GM19324 (cell line): Measurements from ENCODE around the gene MINDY3.
"Not testable (repeated sequence)": the region's sequence is repeated elsewhere in the genome, so short reads cannot be mapped to it uniquely, and the experiment has no call there.

Experiments used
- ATAC-seq: cut with Tn5 transposase; IDR thresholded peaks from one replicate; pipeline ENCODE4 v1.9.1; 2021; ENCODE audit warnings: mild to moderate bottlenecking, moderate library complexity; ENCODE audit not compliant: unreplicated experiment, low FRiP score

Gene MINDY3

DNA sequence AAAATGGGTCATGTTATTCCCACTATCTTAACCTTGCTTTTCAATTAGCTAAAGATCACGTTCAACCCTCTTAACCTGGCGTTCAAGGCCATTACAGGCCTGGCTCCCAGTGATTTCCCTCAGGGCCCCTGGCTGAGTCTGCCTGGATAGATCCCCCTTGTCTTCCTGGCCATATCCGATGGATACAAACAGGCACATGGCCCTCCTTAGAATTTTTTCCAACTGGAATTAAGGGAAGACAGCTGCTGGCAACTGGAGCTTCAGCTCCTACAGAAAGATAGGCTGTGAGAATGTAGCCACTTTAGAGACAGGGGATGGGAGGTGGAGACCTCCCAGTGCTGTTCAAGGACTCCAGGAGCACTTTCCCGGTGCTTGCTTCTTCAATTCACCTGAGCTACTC is 77.5 kb downstream of the MINDY3 start:
- ATAC-seq, result no peak

DNA sequence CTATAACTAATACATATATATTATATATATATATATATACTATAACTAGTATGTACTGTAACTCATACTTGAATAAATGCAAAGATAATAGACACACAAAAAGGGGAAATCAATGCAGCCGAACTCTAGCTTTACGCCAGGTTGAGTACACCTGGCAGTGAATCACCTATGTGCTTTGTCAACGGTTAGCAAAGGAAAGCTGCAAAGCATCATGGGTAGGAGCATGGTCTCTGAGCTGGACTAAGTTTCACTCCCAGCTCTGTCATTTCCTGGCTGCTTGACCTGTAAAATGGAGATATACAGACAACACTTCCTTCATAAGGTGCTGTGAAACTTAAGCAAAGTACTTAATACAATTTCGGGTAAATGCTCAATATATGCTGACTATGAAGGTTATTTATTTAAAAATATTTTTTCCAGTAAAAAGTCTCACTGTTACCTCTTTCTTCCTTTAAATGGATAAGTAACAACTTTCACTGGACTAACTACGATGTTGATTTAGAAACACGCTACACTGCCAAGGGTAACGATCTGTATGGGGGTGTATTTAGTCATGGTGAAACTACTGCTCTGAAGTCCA is 78.8 kb downstream of the MINDY3 start:
- no peak for ATAC-seq

DNA sequence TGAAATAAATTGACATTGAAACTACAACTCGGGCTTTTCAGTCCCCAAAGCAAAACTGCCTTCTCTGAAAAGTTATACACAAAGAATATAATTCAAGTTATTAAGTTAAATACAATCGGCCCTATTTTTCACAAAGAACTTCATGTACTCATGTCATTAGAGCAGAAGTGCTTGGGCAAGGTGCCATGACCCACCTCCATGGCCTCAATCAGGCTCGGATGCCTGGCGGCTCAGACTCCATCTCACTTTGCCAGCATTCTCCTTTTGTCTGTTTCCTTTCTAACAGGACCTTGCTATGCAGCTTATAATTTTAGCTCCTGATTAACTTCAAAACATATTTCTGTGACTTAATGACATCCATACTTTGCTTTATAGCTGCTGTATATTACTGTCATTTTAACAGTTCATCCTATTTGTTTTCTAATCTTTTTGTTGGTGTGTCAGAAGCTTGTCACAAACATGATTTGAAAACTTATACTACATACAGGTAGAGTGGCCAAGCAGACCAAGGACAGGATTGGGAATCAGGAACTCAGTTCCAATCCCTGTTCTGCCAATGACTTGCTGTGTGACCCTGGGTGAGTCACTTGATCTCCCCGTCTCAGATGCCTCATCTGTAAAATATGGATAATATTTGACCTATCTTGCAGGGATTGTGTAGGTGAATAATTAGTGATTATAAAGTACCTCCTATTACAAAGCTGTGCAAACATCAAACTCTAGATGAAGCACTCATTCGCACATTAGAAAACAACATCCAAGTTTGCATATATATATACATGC is 79.8 kb downstream of the MINDY3 start:
- ATAC-seq, result no peak

DNA sequence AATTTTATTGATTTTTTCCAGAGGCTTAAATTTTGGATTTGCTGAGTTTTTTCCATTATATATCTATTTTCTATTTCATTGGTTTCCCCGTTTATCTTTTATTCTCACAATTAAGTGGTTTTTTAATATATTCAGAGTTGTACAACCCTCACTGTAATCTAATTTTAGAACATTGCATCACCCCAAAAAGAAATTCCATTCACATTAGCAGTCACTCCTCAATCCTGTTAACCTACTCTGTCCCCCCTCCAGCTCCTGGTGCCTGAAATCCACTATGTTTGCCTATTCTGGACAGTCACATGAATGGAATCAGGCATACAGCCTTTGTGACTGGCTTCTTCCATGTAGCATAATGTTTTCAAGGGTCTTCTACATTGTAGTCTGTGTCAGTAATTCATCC is 84.8 kb downstream of the MINDY3 start:
- no peak for ATAC-seq

DNA sequence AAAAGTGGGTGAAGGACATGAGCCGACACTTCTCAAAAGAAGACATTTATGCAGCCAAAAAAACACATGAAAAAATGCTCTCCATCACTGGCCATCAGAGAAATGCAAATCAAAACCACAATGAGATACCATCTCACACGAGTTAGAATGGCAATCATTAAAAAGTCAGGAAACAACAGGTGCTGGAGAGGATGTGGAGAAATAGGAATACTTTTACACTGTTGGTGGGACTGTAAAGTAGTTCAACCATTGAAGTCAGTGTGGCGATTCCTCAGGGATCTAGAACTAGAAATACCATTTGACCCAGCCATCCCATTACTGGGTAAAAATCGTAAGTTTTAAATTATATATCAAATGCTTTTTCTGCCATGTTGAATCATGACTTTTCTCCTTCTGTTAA is 85.8 kb downstream of the MINDY3 start:
- ATAC-seq, result not testable (repeated sequence)

DNA sequence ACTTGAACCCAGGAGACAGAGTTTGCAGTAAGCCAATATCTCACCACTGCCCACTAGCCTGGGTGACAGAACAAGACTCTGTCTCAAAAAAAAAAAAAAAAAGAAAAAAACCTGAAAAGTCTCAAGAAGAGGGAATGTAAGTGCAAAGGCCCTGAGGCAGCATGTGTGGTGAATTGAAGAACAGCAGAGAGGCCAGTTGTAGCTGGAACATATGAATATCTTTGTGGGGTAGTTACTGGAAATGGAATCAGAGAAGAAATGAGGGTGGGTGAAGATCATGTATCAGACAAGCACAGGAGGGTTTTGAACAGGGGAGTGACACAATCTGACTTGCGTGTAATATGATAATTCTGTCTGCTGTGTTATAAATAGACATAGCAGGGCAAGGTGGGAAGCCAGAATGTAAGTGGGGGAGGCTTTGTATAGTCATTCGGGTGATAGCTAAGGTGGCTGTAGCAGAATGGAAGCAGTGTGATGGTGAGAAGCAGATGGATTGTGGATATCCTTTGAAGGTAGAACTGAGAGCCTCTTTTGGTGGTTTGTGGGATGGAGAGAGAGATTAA is 95.3 kb downstream of the MINDY3 start:
- ATAC-seq, result no peak

DNA sequence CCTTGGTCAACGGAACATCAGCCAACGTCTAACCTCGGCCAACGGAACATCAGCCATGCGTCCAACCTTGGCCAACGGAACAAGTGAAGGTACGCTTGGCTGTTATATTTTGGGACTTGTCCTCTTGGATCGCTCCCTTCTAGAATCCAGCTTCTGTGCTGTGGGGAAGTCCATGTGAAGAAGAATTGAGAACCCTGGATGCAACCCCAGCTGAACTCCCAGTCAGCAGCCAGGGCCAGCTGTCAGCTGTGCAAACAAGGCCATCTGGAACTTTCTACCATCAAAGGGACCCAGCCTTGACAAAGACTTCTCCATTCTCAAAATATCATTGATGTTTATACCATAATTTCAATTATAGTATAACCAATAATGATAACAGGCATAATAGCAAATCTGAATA is 97.3 kb downstream of the MINDY3 start:
- ATAC-seq, result no peak

DNA sequence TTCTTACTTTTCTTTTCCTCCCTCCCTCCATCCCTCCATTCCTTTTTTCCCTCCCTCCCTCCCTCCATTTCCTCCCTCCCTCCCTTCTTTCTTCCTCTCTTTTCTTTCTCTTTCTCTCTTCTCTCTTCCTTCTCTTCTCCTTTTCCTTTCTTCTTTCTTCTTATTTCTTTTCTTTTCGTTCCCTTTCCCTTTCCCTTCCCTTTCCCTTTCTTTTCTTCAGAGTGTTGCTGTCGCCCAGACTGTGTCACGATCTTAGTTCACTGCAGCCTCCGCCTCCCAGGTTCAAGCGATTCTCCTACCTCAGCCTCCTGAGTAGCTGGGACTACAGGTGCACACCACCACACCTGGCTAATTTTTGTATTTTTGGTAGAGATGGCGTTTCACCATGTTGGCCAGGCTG is 98.1 kb downstream of the MINDY3 start:
- ATAC-seq, result not testable (repeated sequence)

DNA sequence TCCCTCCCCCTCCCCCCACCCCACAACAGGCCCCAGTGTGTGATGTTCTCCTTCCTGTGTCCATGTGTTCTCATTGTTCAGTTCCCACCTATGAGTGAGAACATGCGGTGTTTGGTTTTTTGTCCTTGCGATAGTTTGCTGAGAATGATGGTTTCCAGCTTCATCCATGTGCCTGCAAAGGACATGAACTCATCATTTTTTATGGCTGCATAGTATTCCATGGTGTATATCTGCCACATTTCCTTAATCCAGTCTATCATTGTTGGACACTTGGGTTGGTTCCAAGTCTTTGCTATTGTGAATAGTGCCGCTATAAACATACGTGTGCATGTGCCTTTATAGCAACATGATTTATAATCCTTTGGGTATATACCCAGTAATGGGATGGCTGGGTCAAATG is 99.1 kb downstream of the MINDY3 start:
- ATAC-seq, result not testable (repeated sequence)

DNA sequence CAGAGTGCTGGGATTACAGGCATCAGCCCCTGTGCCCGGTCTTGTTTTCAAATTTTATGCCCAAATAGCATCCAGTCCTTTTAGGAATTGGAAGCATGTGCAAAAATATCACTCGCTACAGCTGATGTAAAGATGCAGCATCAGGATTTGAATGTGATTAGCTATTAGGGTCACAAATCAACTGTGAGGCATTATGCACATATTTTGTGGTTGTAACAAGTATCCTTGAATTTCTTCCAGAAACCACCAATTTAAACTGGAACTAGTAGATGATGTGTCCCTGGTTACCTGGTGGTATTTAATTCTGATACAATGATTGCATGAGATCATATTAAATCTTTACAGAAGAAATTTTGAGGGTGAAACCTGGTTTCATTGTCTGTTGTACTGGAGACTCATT is 99.6 kb downstream of the MINDY3 start:
- no peak for ATAC-seq

DNA sequence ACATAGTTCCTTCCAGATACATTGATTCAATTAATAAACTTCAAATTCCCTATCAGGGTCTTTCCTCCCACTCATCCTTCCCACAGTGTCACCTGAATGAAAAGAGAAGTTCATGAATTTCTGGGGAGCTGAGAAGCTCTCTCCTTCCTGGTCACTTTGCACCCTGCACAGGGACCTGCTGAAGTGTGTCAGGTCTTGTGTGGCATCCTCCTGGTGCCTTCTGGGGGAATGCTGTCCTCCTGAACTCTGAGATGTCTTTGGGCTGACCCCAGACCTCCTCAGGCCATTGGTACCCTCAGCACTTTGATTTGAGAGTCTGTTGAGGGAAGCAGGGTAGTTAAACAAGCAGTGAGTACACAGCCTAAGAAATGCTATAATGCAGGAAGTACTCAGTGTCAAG is 101.0 kb downstream of the MINDY3 start:
- no peak for ATAC-seq

DNA sequence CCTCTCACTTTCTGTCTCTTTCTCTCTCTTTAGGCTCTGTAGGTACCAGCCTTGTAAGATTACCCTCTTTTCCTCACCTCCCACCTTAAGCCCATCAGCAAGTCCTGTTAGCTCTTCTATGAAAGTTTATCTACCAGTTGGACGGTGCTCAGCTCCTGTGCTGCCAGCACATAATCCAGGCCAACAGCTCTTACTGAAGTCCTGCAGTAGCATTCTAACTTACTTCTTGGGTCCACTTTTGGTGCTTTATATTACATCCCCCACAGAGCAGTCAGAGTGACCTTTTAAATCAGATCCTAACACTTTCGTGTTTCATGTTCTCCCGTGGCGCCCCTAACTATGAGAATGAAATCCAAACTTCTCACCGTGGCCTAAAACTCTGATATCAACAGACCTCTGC is 101.7 kb downstream of the MINDY3 start:
- ATAC-seq, result no peak

DNA sequence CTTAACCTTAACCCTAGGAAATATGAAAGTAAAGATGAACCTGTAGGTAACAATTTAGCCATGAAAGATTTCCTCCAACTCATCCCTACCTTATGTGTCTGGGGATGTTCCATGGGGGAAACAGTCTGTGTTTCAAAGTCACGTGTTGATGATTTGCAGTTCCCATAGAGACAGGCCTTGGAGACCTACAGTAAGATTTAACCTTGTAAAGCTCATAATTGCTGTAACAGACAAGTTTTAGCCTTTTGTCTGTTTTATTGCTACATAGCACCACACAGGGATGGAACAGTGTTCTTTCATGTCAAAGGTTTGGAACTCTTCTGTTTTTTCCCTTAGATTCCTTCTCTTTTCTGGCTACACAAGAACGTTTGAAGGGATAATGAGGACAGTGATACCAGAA is 105.4 kb downstream of the MINDY3 start:
- ATAC-seq, result no peak

DNA sequence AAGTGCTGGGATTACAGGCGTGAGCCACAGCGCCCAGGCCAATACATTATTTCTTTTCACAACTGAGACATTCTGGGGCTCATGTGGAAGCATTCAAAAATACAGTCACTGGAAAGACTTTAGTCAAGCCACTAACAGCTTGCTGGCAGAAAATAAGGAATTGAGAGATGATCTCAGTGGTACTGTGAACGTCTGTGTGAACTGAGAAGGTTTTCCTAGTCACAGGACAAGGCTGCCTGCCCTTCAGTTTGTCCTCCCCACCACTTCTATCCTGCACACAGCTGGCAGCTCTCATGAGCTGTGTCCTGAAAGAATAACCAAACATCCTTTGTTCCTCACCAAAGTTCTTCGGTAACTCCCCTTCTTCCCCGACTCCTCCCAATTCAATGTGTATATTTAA is 109.3 kb downstream of the MINDY3 start:
- no peak for ATAC-seq

DNA sequence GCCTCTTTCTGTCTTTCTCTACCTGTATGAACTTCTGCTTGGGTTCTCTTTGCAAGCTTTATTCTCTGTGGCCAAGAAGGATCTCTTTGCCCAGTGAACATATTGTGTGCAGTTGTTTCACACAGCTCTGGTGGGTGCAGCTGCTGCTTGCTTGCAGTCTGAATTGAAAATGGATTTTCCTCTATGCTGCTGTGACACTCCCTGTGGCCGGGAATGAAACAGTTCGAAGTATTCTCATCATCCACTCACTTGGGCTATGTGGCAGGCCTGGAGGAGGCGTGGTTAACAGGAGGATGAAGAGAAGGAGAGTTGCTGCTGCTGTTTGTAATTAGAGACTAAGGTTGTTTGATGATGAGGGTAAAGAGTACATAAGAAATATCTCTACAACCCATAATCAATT is 112.2 kb downstream of the MINDY3 start:
- ATAC-seq, result no peak

DNA sequence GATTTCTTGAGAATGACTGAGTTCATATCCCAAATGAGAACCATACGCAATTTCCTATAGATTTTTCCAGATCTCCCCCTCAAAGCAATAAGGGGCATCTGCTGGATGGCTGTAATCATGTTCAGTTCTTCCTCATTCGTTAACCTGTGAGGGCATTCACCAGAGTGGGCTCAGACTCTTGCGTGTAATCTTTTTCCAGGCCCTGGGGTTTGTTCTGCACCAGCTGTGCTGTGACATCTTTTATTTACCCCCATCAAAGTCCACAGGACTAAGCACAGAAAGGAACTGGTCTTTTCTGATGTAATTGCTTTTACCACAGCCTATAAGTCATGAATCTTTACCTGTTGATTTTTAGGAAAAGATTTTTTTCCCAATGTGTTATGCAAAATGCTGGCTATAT is 112.7 kb downstream of the MINDY3 start:
- no peak for ATAC-seq

DNA sequence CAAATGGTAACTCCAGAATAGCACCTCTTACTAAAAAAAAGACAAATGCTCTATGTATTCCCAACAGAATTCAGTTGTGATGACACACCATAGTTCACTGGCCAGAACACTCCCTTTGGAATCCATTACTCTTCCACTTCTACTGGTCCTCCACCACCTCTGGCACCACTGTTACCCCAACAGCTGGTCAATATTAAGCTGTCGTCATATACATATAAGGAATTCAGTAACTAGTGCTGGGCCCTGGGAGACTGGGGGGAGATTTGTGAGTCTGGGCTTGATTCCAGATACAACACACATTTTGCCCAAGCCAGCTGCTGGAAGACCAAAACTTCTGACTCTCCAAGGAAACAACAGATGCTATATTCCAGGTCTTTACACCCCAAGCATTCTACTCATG is 114.6 kb downstream of the MINDY3 start:
- ATAC-seq, result no peak

DNA sequence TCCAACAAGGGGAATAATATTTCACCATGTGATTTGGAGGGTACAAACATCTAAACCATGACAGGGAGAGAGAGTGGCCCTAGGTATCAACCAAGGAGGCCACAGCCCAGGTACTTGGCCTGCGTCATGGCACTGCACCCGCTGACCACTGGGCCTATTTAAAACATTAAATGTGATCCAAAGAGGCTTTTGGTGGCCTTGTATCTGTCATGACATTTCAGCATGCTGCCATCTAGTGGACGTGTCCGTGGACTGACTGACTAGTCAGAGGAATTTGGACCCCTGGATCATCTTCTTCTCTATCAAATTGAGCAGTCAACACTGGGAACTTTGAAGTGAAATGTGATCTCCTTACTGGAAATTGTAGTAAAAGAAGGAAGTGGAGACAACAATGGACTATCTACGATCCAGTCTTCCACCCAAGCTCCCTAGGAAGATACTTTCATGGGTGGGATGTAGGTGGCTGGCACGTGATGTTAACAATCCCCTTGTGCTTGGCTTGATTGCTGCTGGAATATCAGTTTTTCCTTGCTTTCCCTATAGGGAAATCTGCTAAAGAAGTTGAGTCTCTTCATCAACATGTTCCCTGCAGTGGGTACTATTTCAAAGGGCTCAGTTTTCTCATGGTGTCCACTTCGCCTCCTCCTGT is 116.0 kb downstream of the MINDY3 start:
- ATAC-seq, result no peak

DNA sequence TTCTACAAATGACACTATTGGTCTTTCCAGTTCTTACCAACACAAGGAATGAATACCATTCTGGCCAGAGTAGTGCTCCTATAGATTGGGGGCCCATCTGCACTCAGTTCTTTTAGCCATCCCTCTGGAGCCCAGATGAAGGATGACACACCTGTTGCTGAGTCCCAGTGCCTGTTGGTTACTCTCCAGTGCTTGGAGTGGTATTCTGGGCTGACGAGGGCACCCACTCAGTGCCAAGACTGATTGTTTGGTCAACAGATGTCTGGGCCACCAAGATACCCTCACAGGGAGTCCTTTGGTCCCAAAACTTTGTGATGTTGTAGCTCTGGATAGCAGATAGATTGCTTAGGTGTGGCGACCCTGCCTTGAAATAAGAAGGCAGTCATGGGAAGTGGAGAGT is 116.9 kb downstream of the MINDY3 start:
- ATAC-seq, result no peak

DNA sequence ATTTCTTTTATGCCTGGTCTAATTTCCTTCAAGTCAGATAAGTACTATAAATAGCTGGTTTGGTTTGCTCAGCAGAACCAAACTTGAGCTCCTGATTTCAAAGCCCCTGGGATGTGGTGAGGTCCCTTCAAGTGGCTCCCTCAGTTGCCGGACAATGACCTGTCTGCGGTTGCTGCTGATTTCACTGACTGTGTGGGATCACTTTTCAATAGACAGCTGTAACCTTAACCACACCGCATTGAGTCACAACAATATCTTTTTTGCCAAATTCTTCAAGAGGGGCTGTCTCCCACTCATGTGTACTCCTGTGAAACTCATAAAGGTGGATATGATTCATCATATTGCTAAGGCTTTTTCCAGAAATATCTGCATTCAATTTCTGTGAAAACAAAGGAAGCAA is 117.5 kb downstream of the MINDY3 start:
- ATAC-seq, result no peak

DNA sequence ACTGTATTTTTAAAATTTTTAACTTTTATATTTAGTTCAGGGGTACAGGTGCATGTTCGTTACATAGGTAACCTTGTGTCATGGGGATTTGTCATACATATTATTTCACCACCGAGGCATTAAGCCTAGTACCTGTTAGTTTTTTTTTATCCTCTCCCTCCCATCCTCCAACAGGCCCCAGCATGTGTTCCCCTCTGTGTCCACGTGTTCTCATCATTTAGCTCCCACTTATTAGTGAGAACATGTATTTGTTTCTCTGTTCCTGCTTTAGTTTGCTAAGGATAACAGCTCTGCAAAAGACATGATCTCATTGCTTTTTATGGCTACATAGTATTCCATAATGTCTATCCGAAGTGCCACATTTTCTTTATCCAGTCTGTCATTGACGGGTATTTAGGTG is 118.2 kb downstream of the MINDY3 start:
- no peak for ATAC-seq

DNA sequence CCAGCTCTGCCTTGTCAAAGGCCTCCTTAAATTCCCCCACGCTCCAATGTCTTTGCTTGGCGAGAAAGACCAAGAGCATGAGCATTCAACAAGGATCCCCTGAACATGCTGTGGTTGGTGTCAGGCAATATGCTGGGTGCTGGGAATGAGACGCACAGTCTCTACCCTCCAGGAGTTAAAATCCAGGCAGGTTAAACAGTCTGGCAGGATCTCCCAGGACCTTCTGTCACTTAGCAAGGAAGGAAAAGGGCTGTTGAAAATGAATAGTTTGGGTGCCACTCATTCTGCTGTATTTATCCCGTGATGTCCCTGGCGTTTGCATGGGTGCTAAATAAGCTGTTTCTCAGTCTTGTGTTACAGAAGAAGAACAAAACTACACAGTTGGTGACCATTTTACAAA is 118.7 kb downstream of the MINDY3 start:
- no peak for ATAC-seq
